HL-60 (cell line): ENCODE results near the gene OTUD6A.

Experiments used
- GABPA ChIP-seq: IDR thresholded peaks from 2 replicates; pipeline ENCODE4 v1.6.1; 2012; ENCODE audit warnings: low read depth
- TF ChIP-seq, protein P1 (sequence below): IDR thresholded peaks from one replicate; pipeline ENCODE4 v1.5.1; 2011; ENCODE audit warnings: low read length, control low read depth, inconsistent platforms; ENCODE audit not compliant: insufficient read depth

DNA sequence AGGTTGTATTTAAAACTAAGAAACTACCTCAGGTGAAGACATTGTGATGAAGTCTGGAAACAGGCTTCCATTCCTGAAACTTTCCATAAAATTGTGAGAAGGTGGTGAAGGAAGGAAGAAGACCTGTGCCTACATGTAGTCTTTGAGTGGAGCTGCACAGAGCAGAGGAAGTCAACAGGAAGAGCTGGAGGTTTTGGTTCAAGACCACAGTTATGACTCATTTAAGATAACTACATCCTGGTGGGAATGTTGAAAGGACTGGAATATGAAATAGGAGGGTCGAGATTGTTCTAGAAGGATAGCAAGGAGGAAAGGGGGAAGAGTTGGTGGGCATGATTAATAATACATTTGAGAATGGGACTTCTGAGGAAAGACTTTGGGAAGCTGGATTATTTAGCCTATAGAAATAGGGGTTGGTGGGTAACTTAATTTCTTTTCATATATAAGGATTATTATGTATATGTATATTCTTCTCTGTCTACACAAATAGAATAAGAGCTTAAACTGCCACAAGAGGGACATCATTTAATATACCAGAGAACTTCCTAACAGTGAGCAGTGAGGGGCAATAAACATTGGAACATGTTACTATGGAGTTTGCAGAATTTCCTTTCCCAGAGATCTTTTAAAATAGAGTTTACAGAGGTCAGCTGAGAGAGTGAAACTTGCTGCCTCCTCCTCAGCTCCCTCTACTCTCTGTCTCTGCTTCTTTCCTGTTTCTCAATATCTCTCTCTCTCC lies 36.0 kb upstream of the OTUD6A start:
- TF ChIP-seq, protein P1, sequence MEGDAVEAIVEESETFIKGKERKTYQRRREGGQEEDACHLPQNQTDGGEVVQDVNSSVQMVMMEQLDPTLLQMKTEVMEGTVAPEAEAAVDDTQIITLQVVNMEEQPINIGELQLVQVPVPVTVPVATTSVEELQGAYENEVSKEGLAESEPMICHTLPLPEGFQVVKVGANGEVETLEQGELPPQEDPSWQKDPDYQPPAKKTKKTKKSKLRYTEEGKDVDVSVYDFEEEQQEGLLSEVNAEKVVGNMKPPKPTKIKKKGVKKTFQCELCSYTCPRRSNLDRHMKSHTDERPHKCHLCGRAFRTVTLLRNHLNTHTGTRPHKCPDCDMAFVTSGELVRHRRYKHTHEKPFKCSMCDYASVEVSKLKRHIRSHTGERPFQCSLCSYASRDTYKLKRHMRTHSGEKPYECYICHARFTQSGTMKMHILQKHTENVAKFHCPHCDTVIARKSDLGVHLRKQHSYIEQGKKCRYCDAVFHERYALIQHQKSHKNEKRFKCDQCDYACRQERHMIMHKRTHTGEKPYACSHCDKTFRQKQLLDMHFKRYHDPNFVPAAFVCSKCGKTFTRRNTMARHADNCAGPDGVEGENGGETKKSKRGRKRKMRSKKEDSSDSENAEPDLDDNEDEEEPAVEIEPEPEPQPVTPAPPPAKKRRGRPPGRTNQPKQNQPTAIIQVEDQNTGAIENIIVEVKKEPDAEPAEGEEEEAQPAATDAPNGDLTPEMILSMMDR, result no peak
- TF ChIP-seq GABPA, result no peak
